ENCODE measurements around the gene CCDC60. TPM values are rescaled to one million over a fixed set of nuclear protein-coding genes. Genes with fewer than 3 reads are reported as not detected.

The CCDC60 gene
- total and polyA plus RNA-seq, 8 donors: not detected

DNA sequence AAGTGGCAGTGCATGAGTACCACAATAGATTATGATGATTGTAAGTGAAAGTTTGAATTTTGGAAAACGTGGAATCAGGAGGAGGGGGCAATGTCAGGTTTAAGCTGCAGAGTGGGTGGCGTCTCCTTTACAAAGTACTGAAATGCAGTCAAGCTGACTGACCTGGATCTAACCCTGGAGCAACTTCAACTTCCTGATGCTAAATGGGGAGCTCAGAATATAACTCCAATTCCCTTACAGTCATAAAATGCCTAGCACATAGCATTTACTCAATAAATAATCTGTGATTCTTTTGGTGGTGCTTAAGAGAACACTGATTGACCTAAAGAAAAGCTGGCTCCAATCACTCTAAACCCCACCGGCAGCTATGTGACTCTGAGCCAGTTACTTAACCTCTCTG lies 38.5 kb downstream of the CCDC60 start:
- no peak overlapping the region for H3K27ac ChIP-seq
- no peaks in the 10 kb centered on the region for H3K9me3 ChIP-seq
- DNase-seq (no peak), ATAC-seq (no peak), FAIRE-seq (no peak)
- intact Hi-C loops (cut with DNase I): no loop called here
- TF ChIP-seq, protein P1, sequence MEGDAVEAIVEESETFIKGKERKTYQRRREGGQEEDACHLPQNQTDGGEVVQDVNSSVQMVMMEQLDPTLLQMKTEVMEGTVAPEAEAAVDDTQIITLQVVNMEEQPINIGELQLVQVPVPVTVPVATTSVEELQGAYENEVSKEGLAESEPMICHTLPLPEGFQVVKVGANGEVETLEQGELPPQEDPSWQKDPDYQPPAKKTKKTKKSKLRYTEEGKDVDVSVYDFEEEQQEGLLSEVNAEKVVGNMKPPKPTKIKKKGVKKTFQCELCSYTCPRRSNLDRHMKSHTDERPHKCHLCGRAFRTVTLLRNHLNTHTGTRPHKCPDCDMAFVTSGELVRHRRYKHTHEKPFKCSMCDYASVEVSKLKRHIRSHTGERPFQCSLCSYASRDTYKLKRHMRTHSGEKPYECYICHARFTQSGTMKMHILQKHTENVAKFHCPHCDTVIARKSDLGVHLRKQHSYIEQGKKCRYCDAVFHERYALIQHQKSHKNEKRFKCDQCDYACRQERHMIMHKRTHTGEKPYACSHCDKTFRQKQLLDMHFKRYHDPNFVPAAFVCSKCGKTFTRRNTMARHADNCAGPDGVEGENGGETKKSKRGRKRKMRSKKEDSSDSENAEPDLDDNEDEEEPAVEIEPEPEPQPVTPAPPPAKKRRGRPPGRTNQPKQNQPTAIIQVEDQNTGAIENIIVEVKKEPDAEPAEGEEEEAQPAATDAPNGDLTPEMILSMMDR (IDR thresholded peaks at IDR 0.05): no peak
- H3K4me3 ChIP-seq: no peak overlapping the region
- H3K4me1 ChIP-seq: no peaks in the 10 kb centered on the region
- WGBS, 2 donors: 62 to 64% methylated on average over 3 of the region's 3 CpGs
- H3K36me3 ChIP-seq: no peaks in the 10 kb centered on the region
- H3K27me3 ChIP-seq: no peaks in the 10 kb centered on the region

DNA sequence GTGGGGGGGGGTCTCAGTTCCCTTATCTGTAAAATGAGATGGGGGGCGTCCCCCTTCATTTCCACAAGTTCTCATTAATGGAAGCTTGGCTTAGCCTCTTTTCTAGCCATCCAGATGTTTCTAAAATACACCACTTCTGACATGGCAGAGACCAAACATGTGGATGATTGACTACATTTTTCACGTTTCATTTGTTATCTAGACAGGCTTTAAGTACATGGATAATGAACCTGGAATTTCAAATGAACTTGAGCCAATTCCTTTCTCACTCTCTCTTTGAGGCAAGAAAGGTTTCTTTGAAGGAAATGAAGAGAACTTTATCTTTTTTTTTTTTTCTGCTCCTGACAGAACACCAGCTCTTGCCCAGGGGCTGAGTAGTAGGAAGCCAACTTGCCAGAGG lies 39.1 kb downstream of the CCDC60 start:
- ATAC-seq: no peak
- H3K4me1 ChIP-seq: no peaks in the 10 kb centered on the region
- H3K27ac ChIP-seq: no peak overlapping the region
- WGBS, 2 donors: 15 to 19% methylated on average over 2 of the region's 2 CpGs
- DNase-seq: no peak
- no peak overlapping the region for H3K4me3 ChIP-seq
- no peaks in the 10 kb centered on the region for H3K36me3 ChIP-seq
- FAIRE-seq: no peak
- intact Hi-C loops (cut with DNase I): no loop called here
- H3K27me3 ChIP-seq: no peaks in the 10 kb centered on the region
- TF ChIP-seq, protein P1 (IDR thresholded peaks at IDR 0.05): no peak
- no peaks in the 10 kb centered on the region for H3K9me3 ChIP-seq

DNA sequence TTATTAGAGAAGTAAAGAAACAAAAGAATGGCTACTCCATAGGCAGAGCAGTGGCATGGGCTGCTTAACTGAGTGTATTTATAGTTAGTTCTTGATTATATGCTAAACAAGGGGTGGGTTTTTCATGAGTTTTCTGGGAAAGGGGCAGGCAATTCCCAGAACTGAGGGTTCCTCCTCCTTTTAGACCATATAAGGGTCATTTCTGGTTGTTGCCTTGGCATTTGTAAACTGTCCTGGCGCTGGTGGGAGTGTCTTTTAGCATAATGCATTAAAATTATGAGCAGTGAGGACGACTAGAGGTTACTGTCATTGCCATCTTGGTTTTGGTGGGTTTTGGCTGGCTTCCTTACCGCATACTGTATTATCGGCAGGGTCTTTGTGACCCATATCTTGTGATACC lies 40.1 kb downstream of the CCDC60 start:
- DNase-seq: no peak
- no peak for ATAC-seq
- Histone ChIP-seq H3K27ac (no peak overlapping the region), H3K27me3 (no peaks in the 10 kb centered on the region), H3K9me3 (no peaks in the 10 kb centered on the region), H3K36me3 (no peaks in the 10 kb centered on the region), H3K4me3 (no peak overlapping the region), H3K4me1 (no peaks in the 10 kb centered on the region)
- no peak for FAIRE-seq
- intact Hi-C loops (cut with DNase I): no loop called here
- TF ChIP-seq, protein P1 (IDR thresholded peaks at IDR 0.05): no peak
- 73 to 82% methylated on average over 4 of the region's 4 CpGs for WGBS, 2 donors

DNA sequence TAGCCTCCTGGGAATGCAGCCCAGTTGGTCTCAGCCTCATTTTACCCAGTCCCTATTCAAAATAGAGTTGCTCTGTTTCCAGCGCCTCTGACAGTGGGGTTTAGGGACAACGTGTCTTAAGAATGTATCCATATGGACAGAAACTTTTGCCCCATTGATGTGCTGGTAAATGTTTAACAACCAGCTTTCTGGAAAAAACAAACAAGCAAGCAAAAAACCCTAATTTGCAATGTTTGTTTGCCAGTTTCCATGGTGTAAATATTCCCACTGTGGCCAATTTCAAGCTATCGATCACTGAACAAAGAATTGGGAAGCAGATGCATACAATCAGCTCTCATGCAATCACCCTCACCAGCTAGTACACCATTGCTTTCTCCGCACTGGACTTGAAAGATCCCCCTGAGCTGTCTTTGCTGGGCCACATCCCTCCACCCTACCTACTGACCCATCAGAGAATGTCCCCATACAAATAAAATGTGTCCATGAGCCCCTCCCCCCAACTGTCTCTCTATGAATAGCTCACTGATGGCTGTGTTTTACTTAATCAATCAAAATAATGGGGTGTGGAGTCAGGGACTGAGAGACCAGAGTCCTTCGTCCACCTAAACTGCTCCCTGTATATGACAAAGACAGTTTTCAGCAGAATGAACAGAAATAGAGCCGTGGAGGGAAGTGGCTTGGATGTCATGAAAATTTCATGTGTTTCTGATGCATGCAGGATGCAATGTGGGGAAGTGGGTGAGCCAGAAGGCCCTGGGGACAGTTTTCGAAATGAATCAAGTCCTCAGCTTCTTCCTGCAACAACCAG lies 40.8 kb downstream of the CCDC60 start:
- Histone ChIP-seq H3K4me3 (no peak overlapping the region), H3K36me3 (no peaks in the 10 kb centered on the region), H3K4me1 (no peaks in the 10 kb centered on the region), H3K27ac (no peak overlapping the region), H3K9me3 (no peaks in the 10 kb centered on the region), H3K27me3 (no peaks in the 10 kb centered on the region)
- DNase-seq (no peak), ATAC-seq (peak in 1 of 4 donors; percentile 44), FAIRE-seq (no peak)
- TF ChIP-seq, protein P1 (IDR thresholded peaks at IDR 0.05): no peak
- intact Hi-C loops (cut with DNase I): no loop called here
- 32 to 40% methylated on average over 7 of the region's 7 CpGs for WGBS, 2 donors

DNA sequence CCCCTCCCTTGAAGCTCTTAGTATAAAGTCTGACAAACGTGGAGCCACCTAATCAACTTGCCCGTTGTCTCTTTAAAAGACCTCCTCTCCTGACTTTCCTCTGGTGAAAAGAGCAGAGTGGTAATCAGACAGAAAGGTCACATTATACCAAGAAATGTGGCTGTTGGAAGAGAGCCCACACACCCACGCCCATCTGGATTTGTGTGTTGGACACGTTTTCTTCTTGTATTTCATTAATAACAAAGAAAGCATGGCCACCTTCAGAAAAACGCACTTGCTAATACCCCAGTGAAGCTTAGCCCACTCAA lies 41.3 kb downstream of the CCDC60 start:
- Histone ChIP-seq H3K4me3 (no peak overlapping the region), H3K27me3 (no peaks in the 10 kb centered on the region), H3K4me1 (no peaks in the 10 kb centered on the region), H3K27ac (no peak overlapping the region), H3K36me3 (no peaks in the 10 kb centered on the region), H3K9me3 (no peaks in the 10 kb centered on the region)
- ATAC-seq (no peak), FAIRE-seq (no peak), DNase-seq (no peak)
- intact Hi-C loops (cut with DNase I): no loop called here
- WGBS, 2 donors: 20 to 32% methylated on average over 5 of the region's 5 CpGs
- TF ChIP-seq, protein P1 (IDR thresholded peaks at IDR 0.05): no peak
